Putamen (tissue), 1 donor: ENCODE results near the gene SH3PXD2A.

Source experiments
- DNase-seq: peaks from one replicate; pipeline ENCODE4 v3.0.0-alpha.2; 2016; ENCODE audit warnings: low spot score

Gene SH3PXD2A

GRCh38 chr10:103603382-103603781, 252.0 kb downstream of the SH3PXD2A start:
- no peak for DNase-seq

- no peak for DNase-seq
These were observed 252.6 kb downstream of the SH3PXD2A start for GRCh38 chr10:103602852-103603155.

GRCh38 chr10:103602028-103602851, 253.1 kb downstream of the SH3PXD2A start:
- DNase-seq: no peak

GRCh38 chr10:103600956-103601569, 254.3 kb downstream of the SH3PXD2A start:
- no peak for DNase-seq

GRCh38 chr10:103600325-103600724, 255.1 kb downstream of the SH3PXD2A start:
- DNase-seq: no peak

GRCh38 chr10:103599907-103600306, 255.5 kb downstream of the SH3PXD2A start:
- no peak for DNase-seq

- no peak for DNase-seq
These were observed 256.2 kb downstream of the SH3PXD2A start for GRCh38 chr10:103599211-103599610.

- DNase-seq: peak; percentile 76
These were observed 256.7 kb downstream of the SH3PXD2A start for GRCh38 chr10:103598654-103599115.

- no peak for DNase-seq
These were observed 258.4 kb downstream of the SH3PXD2A start for GRCh38 chr10:103597003-103597402.

- DNase-seq: no peak
These were observed 259.2 kb downstream of the SH3PXD2A start for GRCh38 chr10:103595933-103596726.

- no peak for DNase-seq
These were observed 262.3 kb downstream of the SH3PXD2A start for GRCh38 chr10:103593022-103593570.

- no peak for DNase-seq
These were observed 263.0 kb downstream of the SH3PXD2A start for GRCh38 chr10:103592186-103593021.

- no peak for DNase-seq
These were observed 264.6 kb downstream of the SH3PXD2A start for GRCh38 chr10:103590744-103591291.

GRCh38 chr10:103590060-103590459, 265.3 kb downstream of the SH3PXD2A start:
- no peak for DNase-seq

- no peak for DNase-seq
These were observed 266.2 kb downstream of the SH3PXD2A start for GRCh38 chr10:103589074-103589630.

- DNase-seq: no peak
These were observed 268.3 kb downstream of the SH3PXD2A start for GRCh38 chr10:103587073-103587472.

- DNase-seq: no peak
These were observed 270.4 kb downstream of the SH3PXD2A start for GRCh38 chr10:103585011-103585405.

GRCh38 chr10:103584216-103585010, 271.0 kb downstream of the SH3PXD2A start:
- DNase-seq: peak; percentile 47

GRCh38 chr10:103583871-103584215, 271.5 kb downstream of the SH3PXD2A start:
- DNase-seq: no peak
